ENCODE data around the gene BAG1. TPM values are rescaled to one million over a fixed set of nuclear protein-coding genes. Genes with fewer than 3 reads are reported as not detected.

Gene BAG1
- polyA plus RNA-seq, 3 donors: 88.3 to 121 (median 99.5) TPM

DNA sequence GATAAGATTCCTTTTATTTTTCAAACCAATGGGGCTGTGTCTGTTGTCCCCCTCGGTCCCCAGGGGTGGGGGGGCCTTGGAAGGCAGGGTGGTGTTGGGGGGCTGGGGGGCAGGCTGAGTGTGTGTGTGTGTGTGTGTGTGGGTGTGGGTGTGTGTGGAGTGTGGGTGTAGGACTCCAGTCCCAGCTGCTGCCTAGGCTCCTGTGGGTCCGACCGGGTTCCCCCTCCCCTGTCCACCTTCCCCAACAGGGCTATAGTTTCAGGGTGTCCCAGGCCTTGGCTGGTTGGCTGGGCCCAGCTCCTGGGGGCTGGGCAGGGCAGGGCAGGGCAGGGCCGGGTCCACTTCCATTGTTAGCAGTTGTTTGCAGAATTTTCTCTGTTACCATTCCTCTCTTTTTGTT is 23.7 kb upstream of the BAG1 start:
- WGBS, 3 donors: 67 to 97% (median 81%) methylated on average over 3 to 4 of the region's 4 CpGs
- H3K27ac ChIP-seq (ENCODE audit: low read depth, low read length): no peak overlapping the region

DNA sequence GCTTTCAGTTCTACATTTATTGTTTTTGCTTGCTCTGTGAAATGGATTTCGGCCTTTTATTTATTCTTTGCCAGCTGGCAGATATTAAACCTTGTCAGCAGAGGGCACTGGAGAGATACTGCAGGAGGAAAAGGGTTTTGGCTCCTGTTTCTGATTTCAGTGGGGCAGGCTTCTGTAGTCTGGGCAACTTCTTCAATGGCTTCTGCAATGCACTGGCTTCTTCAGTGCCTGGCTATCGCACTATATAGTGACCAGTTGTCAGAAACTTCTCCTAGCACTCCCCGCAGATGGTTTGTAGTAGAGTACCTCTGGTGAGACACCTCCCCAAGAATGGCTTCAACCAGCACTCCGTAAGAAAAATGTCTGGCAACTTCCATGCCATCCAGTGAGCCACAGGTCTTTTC is 22.6 kb upstream of the BAG1 start:
- WGBS, 3 donors: 47 to 51% (median 50%) methylated on average over 4 of the region's 4 CpGs
- H3K27ac ChIP-seq (ENCODE audit: low read depth, low read length): no peak overlapping the region

DNA sequence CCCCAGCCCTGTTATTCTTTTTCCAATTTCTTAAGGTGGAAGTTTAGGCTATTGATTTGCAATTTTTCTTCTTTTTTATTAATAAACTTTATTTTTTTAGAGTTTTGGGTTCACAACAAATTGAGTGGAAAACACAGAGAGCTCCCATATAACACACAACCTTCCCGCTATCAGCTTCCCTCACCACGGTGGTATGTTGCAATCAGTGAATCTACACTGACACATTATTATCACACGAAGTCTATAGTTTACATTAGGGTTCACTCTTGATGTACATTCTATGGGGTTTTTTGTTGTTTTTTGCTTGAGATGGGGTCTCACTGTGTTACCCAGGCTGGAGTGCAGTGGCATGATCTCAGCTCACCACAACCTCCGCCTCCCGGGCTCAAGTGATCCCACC is 21.0 kb upstream of the BAG1 start:
- no peak overlapping the region for H3K27ac ChIP-seq (ENCODE audit: low read depth, low read length)
- WGBS, 3 donors: 52 to 85% (median 66%) methylated on average over 5 of the region's 5 CpGs

DNA sequence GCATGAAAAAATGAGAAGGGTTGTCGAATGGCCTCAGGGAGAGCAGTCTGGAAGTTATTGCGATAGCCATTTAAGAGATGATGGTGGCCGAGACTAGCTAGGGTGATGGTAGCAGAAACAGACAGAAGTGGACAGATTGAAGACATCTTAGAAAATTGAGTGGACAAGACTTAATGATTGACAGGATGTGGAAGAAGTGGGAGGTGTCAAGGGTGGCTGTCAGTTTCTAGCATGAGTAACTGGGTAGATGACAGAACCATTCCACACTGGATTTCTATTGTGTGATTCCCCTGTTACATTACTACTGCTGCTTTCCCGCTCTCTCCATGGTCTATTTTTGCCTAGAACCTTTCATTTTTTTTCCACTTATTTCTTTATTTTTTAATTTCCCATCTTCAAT is 13.0 kb upstream of the BAG1 start:
- no peak overlapping the region for H3K27ac ChIP-seq (ENCODE audit: low read depth, low read length)
- 97 to 98% (median 97%) methylated on average over 4 of the region's 4 CpGs for WGBS, 3 donors

DNA sequence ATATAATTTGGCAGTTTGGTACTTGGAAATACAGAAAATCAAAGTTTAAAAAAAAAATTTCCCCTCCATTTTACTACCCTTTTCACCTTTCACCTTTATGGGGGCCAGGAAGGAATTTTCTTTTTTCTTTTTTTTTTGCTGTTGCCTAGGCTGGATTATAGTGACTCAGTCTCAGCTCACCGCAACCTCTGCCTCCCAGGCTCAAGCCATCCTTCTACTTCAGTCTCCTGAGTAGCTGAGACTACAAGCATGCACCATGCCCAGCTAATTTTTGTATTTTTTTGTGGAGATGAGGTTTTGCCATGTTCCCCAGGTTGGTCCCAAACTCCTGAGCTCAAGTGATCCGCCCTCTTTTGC is 9.4 kb upstream of the BAG1 start:
- no peak overlapping the region for H3K27ac ChIP-seq (ENCODE audit: low read depth, low read length)
- 72 to 100% (median 94%) methylated on average over 2 of the region's 2 CpGs for WGBS, 3 donors

DNA sequence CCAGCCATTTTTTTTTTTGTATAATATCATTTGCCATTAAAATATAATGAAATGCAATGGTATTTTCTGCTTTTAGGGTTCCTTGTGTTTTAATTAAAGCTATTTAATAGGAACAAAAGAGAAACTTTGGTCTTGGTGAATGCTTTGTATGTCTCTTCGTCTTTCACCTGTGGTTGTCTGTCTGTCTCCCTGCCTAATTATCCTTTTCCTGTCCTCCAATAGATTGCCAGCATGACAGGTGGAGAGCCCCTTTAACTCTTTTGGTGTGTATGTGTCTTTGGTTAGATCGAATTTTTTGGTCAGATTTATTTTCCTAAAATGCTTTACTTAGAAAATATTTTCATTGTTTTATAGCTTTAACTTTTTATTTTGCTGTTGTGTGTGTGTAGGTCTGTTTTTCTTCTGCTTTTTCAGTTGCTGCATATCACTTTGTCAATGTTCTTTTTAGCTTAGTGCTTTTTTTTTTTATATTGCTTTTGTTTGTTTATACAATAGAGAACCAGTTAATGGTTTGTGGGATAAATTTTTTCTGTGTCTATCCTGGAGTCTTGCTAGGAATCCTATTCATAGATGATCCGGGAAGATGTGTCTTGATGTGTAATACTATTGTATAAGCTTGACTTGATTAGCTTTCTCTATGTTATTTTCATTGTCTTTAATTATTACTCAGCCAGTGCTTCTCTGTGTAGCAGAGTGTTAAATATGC is 8.9 kb upstream of the BAG1 start:
- no peak overlapping the region for H3K27ac ChIP-seq (ENCODE audit: low read depth, low read length)
- 77 to 85% (median 81%) methylated on average over 3 of the region's 3 CpGs for WGBS, 3 donors

DNA sequence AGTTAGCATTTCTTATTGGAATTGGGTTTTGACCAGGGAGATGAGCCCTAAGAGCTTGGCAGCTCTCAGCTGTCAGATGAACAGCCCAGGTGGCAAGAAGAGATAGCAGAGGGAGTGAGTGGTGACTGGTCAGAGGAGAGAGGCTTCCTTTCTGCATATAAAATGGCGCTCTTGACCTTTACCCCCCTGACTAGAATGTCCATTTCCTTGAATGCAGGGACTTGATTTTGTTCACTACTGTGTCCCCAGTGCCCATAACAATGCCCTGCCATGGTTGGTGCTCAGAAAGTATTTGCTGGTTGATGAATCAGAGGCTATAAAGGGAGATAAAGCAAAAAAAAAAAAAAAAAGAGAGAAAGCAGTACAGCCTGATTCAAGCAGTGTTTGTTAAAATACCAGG is 7.6 kb upstream of the BAG1 start:
- 98 to 100% (median 100%) methylated on average over 1 of the region's 1 CpG for WGBS, 3 donors

DNA sequence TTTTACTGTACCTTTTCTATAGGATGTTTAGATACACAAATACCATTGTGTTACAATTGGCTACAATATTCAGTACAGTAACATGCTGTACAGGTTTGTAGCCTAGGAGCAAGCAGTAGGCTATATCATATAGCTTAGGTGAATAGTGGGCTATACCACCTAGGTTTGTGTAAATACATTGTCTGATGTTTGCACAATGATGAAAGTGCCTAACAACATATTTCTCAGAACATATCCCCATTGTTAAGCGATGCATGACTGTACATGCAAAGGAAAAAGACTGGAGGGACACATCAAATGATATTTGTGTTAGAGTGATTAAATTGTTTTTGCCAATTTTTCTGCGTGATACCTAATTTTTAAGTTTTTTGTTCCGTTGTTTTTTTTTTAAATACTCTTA is 5.6 kb upstream of the BAG1 start:
- WGBS, 3 donors: 97 to 99% (median 97%) methylated on average over 3 of the region's 3 CpGs
- H3K27ac ChIP-seq (ENCODE audit: low read depth, low read length): no peak overlapping the region

More for the DNA sequence above, 7.6 kb upstream of the BAG1 start:
- H3K27ac ChIP-seq (ENCODE audit: low read depth, low read length): no peak overlapping the region

DNA sequence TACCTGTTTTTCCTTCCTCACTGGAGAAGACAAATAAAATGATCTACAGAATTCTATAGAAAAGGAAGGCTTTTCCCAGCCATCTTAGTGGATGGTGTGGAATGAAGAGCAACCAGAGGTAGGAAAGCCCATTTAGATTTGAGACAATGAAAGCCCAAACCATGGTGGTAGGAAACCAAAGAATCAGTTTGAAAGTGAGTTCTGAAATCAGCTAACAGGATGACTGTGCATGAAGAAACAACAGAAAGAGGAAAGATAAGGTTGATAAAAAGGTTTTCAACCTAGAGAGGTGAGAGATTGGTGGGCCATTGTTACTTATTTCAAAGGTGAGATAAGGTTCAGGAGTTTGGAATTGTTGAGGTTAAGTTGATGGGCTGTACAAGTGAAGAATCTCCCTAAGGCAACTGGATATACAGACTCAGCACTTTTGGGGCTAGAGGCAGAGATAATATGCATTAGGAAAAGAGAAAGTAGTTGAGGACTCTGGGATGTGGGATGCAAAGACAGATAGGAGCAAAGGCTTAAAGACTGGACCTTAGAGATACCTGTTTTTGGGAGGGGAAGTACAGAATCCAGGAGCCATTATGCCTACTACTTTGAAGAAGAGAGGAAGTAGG is 2.8 kb upstream of the BAG1 start:
- no peak overlapping the region for H3K27ac ChIP-seq (ENCODE audit: low read depth, low read length)

DNA sequence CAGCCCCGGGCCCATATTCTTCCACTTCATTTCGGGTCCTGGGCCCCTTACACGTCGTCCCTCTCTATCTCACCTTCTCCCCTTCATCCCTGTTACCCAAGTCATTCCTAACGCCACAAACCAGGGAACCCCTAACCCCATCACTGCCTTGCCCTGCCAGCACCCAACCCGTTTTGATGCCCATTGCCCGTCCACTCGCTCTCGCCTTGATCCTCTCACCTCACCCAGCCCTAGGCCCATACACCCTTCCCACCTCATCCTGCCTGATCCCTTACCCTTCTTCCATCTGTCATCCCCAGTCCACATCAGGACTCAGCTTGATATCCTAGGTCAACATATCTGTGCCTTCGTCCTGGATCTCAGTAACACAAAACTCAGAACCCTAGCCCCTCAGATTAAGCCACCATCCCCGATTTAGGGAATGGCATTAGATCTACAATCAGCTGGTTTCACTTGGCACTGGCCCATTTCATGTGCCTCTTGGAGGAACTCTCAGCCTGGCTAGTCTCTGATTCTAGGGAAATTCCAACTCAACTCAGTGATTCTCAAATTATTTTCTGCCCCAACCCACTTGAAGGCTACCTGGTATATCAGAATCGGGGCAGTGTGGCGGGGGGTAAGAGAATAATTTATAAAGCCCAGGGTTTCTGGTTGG is 830 bp upstream of the BAG1 start:
- peak overlapping the region; percentile 39 for H3K27ac ChIP-seq (ENCODE audit: low read depth, low read length)
- 18 to 23% (median 19%) methylated on average over 13 of the region's 13 CpGs for WGBS, 3 donors

DNA sequence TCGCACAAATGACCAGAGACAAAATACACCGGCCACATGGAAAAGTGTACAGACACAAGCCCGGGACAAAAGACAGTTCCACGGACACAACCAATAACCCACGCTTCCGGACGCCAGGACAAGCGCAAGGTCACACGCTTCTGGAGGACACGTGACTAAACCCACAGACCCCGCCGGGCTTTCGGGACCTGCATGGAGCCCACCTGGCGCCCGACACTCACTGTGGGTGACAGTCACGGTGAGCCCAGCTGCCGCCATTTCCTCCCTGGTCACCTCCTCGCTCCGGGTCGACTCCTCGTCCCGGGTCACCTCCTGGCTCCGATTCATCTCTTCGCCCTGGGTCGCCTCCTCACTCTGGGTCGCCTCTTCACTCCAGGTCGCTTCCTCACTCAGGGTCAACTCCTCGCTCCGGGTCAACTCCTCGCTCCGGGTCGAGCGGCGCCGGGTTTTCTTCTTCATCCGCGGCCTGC is 470 bp downstream of the BAG1 start:
- 0% methylated on average over 35 to 37 of the region's 37 CpGs for WGBS, 3 donors
- H3K27ac ChIP-seq (ENCODE audit: low read depth, low read length): peak overlapping the region; percentile 87

DNA sequence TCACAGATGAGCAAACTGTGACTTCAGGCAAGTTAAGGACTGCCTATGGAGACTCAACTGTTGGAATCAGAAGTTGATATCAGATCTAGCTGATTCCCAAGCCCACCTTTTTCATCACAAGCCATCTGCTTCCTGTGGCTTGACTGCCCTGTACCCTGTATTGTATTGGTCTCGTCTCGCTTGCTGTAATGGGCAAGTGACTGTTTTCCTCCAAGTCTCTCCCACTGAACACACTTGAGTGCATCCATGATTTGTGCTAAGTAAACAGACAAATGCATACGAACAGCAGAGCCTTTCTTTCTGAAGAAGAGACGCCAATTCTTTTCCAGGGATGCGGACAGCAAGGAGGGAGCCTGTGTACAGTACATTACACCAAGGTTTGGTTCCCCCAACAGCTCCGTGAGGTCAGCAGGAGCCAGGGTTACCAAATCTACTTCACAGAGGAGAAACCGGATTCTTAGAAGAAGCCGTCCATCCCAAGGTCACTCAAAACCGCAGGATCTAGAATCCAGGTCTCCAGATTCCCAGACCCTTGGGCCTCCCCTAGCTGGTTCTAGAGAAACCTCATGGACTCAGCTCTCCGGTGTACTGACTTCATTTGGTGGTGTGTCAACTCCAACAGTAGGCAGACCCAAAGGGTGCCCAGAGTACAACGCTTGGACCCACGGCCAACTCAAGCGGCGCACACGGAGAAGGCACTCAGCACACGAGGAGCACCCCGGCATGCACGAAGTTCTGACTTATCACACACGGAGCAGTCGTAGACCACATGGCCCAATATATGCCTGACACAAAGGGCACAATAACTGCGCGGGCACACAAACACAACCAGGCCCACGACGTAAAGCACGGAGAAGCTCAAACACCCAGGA is 1.1 kb downstream of the BAG1 start:
- no peak overlapping the region for H3K27ac ChIP-seq (ENCODE audit: low read depth, low read length)
- 8% methylated on average over 25 of the region's 25 CpGs for WGBS, 3 donors

DNA sequence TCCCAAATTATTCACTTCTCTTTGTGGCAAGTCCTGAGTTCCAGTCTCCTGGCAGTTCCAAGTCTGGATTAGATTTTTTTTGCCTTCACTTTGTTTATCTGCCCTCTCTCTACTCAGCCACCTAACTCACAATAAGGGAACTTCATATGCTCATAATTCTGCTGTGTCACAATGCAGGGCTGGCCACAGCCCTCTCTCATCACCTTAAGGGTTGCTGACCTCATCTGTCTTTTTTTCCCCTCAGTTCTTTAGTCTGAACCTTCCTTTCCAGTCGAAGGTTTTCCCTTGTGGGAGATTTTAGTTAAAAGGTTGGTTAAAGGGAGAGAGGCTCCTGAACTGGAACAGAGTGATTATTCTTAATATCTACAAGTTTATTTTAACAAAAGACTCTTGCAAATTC is 4.1 kb downstream of the BAG1 start:
- 73 to 86% (median 86%) methylated on average over 1 of the region's 1 CpG for WGBS, 3 donors
- no peak overlapping the region for H3K27ac ChIP-seq (ENCODE audit: low read depth, low read length)

DNA sequence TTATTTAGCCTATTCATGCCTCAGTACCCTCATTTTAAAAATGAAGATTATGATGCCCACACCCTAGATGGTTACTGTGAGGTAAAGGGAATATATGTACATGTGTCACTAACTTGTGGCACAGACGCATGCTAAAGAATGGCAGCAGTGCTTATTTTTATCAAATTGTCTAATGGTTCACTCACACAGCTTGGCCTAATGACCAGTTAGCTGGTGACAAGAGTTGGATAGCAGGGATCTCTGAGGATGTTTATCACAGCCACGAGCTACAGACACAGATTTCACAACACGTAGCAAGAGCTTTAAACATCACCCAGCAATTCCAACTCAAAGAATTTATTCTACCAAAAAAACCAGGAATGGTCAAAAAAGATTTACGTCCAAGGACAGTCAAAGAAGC is 7.2 kb downstream of the BAG1 start:
- 83 to 92% (median 87%) methylated on average over 4 of the region's 4 CpGs for WGBS, 3 donors
- H3K27ac ChIP-seq (ENCODE audit: low read depth, low read length): no peak overlapping the region

DNA sequence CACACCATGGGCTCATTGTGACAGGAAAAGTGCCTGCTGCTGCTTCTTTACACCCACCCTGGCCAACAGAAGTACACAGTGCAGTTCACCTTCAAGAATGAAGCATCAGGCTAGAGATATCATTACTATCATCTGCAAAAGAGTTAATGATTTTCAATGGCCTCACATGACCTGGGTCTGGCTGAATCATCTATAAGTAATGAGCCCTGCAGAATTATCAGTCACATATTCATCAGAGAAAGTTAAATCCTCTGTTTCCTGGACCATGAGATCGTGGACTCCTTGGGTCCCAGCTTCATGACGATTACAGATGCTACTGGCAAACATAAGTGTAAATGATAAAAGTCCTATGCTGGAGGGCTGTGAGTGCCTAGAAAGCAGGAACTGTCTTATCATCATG is 8.3 kb downstream of the BAG1 start:
- 85 to 94% (median 89%) methylated on average over 2 of the region's 2 CpGs for WGBS, 3 donors
- H3K27ac ChIP-seq (ENCODE audit: low read depth, low read length): no peak overlapping the region

DNA sequence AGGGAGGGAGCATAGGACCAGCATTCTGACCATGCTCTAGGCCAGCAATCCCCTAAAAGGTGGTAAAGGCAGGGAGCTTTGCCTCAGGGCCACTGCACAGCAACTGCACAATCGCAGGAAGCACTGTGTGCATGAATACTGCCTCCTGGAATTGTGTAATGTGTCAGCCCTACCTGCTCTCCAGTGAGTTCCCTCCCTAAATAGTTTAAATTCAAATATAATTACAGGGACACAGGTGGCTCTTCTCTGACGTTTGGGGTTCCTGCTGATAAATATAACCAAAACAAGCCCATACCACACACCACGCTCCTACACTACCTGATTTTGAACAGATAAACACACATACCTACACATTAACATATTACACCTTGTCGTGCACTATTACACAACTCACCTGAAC is 9.0 kb downstream of the BAG1 start:
- H3K27ac ChIP-seq (ENCODE audit: low read depth, low read length): no peak overlapping the region
- WGBS, 3 donors: 89 to 92% (median 91%) methylated on average over 4 of the region's 4 CpGs

DNA sequence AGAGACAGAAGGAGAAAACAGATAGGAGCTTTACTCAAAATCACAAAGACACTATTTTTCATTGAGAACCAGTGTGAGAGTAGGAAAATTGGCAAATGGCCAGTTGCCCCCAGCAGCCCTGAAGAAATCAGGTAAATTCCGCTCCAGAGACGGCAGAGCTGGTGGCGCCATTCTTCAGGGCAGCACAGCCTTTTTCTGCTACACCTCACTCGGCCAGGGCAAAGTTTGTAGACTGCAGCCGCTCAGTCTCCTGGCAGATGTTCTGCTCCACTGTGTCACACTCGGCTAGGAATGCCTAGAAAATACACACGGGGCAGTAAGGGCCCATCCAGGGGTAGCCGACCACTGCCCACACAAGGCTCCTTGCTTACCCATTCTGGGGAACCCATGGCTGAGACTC is 9.5 kb downstream of the BAG1 start:
- 92 to 98% (median 95%) methylated on average over 8 of the region's 8 CpGs for WGBS, 3 donors
- no peak overlapping the region for H3K27ac ChIP-seq (ENCODE audit: low read depth, low read length)

DNA sequence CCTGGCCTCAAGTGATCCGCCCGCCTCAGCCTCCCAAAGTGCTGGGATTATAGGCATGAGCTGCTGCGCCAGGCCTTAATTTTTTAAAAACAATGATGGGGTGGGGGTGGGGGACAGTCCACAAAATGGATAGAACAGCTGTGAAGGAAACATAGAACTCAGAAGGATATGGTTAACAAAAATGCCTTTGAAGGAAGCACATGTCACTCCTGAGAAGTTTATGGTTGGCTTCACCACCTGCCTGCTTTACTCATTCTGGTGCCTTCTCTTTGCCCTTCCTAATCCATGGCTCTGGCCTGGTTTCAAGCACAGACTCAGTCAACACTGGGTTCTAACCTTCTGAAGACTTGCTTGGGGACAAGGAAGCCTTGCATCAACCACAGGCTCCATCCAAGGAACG is 10.3 kb downstream of the BAG1 start:
- no peak overlapping the region for H3K27ac ChIP-seq (ENCODE audit: low read depth, low read length)
- WGBS, 3 donors: 94 to 97% (median 96%) methylated on average over 4 of the region's 4 CpGs

DNA sequence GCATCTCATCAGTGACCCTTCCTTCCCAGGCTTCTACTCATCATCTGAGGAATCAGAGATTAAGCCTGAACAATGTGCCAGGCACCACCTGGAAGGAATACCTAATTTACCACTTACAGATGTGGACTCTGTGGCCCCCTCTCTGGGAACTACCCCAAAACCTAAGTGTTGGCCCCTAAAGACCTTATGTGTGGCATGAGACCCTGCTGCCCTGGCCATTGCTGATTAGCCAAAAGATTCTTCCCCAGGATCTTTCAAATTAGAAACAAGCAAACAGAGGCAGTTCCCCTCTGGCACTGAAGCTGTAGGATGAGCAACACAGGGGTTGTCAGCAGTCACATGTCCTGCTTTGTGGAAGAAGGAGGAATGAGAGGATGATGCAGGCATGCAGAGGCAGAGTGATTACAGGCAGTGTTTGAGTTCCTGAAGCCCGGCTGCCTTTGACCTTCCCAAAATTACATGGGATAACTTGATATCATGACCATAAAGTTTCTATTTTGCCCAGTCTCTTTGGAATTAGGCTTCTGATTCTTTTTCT is 14.0 kb downstream of the BAG1 start:
- 71 to 83% (median 77%) methylated on average over 1 of the region's 1 CpG for WGBS, 3 donors
- H3K27ac ChIP-seq (ENCODE audit: low read depth, low read length): no peak overlapping the region
